GM21717 (cell line): ENCODE measurements around the gene EHD1.

ENCODE experiments used
- ATAC-seq: cut with Tn5 transposase; IDR thresholded peaks from one replicate; pipeline ENCODE4 v1.9.1; 2021; ENCODE audit warnings: mild to moderate bottlenecking, moderate library complexity; ENCODE audit not compliant: unreplicated experiment

EHD1 gene

DNA sequence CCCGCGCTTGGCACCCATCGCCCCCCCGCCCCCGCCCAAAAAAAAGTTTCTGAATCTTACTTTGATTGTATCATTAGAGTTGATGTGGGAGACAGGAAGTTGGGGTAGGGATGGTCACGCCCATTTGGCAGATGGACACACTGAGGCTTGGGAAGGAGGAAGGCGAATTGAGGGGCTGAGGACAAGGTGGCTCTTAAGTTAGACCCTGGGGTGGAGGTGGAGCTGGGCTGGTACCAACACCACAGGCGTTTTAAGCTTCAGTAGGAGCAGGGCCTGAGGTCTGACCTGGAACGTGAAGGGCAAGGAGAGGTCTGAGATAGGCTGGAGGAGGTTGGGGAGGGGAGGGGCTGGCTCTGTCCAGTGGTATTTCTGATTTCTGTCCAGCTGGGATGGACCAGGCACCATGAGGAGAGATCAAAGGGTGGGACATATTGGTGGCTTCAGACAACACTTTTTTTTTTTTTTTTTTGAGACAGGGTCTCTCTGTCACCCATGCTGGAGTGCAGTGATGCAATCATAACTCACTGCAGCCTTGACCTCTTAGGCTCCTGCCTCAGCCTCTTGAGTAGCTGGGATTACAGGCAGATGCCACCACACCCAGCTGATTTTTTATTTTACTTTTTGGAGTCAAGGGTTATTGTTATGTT lies 33.2 kb downstream of the EHD1 start:
- no peak for ATAC-seq

- ATAC-seq = no peak
Measured at GRCh38 chr11:64844330-64845128, 33.9 kb downstream of the EHD1 start, which contains the start of gene CDC42BPG. Gene CDC42BPG (minus strand): TSS chr11:64844653. CDS start chr11:64844569, 84 bp downstream.

GRCh38 chr11:64843686-64844329 lies 34.6 kb downstream of the EHD1 start:
- no peak for ATAC-seq

DNA sequence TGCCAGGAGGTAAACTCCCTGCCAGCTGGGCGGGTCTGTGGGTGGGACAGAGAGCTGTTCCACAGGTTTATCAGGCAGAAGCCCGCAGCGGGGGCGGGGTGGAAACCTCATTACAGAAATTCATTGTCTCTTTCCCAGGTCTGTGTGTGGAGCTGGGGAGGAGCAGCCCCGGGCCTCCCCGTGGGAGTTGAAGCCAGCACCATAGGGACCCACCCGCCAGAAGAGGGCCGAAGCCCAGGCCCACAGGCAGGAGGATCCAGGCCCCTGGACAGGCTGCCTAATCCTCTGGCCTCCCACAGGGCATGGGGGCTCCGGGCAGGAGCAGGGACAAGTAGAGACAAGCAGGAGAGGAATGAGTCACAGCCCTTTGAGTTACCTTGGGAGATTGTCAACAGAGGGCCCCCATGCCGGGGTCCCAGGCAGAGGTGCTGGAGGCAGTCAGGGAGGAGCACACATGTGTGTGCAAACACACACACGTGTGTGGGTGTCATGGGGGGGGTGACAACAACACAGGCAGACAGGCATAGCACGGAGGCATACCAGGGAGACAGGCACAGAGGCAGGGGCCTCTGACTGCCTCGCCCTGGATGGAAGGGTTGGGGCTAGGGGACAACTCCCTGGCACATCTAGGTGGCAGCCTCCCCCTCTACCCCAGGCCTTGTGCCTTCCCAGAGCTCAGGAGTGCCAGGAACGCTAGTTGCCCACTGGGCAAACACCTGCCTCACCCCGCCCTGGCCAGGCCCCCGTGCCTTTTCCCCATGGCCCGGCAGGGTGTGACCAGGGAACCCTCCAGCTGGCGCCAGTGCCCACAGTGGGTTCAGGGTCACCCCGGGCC lies 35.4 kb downstream of the EHD1 start:
- ATAC-seq = no peak

DNA sequence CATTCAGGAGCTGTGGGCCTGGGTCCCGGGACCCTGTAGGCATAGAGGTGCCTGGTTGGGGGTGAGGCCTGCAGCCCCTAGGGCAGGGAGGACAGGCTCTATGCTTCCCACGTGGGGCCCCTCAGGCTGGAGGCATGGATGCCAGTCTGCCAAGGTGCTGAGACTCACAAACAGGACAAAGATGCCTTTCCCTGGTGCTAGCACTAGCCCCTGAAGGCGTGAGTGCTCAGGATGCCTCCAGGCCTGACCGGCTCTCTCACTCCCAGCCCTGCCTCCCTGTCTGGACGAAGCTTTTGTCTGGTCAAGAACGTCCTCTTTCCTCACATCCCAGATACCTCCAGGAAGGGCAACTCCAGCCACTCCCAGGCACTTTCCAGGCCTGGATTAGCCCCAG lies 36.1 kb downstream of the EHD1 start:
- ATAC-seq = no peak

GRCh38 chr11:64841592-64842365 lies 36.6 kb downstream of the EHD1 start:
- ATAC-seq = no peak

GRCh38 chr11:64839887-64840782 lies 38.3 kb downstream of the EHD1 start:
- ATAC-seq = no peak

GRCh38 chr11:64839335-64839734 lies 39.1 kb downstream of the EHD1 start:
- no peak for ATAC-seq

DNA sequence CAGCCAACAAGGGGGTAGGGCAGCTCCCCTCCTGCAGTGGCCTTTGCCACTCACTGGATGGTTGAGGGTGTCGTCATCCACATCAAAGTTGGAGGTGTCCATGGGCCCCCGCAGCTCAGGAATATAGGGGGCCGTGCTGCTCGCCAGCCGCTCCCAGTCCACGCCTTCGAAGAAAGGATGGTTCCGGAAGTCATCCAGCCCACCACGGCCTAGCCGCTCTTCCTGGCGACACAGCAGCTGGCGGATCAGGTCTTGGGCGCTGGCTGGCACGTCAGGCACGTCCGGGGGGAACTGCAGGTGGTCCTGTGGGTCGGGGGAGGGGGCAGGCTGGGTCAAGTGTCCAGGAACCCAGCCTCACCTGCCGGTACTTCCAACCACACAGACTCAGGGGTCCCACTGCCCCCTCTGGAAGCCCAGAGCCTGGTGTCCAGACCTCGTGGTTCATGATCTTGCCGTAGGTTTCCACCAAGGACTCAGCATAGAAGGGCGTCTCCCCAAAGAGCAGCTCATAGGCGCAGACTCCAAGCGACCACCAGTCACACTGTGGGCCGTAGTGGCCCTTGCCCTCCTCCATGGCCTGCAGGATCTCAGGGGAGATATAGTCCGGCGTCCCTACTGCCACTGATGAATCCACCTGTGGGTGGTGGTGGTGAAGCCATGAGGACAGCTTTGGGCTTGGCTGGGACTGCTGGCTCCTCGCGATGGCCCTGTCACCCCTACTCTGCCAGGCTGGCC lies 39.7 kb downstream of the EHD1 start:
- ATAC-seq = no peak

DNA sequence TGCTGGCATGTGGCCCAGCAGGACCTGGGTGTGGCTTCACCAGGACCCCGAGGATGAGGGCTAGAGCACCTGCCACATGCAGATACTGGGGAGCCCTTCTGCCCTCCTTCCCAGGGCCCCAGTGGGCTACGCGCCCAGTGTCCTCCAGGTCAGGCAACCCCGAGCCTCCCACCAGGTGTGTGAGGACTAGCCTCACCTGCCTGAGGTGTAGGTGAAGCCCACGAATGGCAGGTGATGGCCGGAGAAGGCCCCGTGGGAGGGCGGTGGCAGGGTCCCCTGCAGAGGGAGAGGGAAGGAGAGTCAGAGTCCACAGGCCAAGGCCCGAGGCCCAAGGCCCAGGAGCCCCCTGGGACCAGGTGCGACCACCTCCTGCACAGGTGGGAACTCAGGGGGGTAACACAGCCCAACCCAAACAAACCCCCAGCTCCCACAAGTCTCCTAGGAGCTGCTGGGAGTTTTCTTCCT lies 40.5 kb downstream of the EHD1 start:
- ATAC-seq = no peak

DNA sequence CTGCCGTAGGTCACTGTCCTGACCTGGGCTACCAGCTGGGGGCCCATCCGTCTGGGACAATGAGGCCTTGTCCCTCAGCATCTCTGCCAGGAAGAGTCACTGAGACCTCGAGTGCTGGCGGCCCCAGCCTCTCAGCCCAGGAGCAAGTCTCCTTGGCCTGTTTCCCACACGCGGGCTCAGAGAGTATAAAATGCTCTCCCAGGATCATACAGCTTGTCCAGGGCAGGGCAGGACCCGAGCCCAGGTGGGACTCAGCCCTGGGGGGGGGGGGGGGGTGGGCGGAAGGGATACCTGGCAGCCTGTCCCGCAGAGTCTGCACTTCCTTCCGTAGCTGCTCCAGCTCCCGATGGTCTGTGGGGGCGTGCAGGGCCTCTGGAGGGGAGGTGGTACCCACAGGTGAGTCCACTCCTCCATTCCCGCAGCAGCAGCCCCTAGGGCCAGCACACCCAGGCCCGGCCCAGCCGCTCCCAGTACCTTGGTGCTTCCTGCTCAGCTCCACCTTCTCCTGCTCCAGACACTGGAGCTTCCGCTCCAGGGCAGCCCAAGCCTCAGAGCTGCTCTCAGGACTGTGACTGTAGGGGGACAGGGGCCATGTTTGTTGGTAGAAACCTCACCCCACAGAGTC lies 41.9 kb downstream of the EHD1 start:
- ATAC-seq = no peak

GRCh38 chr11:64835616-64836447 lies 42.6 kb downstream of the EHD1 start:
- no peak for ATAC-seq

- no peak for ATAC-seq
Measured at GRCh38 chr11:64834723-64835615, 43.5 kb downstream of the EHD1 start.

- no peak for ATAC-seq
Measured at GRCh38 chr11:64834031-64834722, 44.2 kb downstream of the EHD1 start.

DNA sequence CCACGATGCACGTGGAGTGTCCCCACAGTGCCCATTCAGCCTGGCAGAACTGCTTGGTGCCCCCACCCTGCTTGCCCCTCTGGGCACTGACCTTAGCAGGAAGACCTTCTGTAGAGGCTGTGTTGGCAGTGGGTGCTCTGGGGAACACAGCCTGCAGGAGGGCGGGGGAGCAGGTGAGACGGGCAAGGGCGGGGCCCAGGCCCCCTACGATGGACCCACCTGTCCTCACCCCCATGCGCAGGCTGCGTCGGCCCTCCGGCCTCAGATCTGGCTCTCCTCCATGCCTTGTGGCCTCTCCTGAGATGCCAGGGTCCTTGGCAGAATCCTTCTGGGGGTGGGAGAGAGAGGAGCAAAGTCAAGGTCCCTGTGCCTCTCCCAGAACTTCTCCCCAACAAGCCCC lies 44.9 kb downstream of the EHD1 start:
- ATAC-seq = no peak

- no peak for ATAC-seq
Measured at GRCh38 chr11:64833198-64833502, 45.3 kb downstream of the EHD1 start.
